GM20000 (cell line): ENCODE measurements around the gene MUC4.
"Not testable (repeated sequence)": the region's sequence is repeated elsewhere in the genome, so short reads cannot be mapped to it uniquely, and the experiment has no call there.

Source experiments
- DNase-seq: peaks from one replicate; pipeline ENCODE4 v3.0.0; 2012; ENCODE audit warnings: low spot score
- CTCF ChIP-seq: IDR thresholded peaks from 2 replicates; pipeline ENCODE4 v1.5.1; 2012; ENCODE audit warnings: mild to moderate bottlenecking, control low read depth; ENCODE audit errors: extremely low read depth, missing control alignments

The MUC4 gene

GRCh38 chr3:195748661-195749060 is 63.1 kb downstream of the MUC4 start:
- TF ChIP-seq CTCF, result no peak

GRCh38 chr3:195746751-195747150 is 65.0 kb downstream of the MUC4 start:
- no peak for DNase-seq
- no peak for TF ChIP-seq CTCF

More at GRCh38 chr3:195748661-195749060, 63.1 kb downstream of the MUC4 start:
- DNase-seq, result no peak

- no peak for DNase-seq
- no peak for TF ChIP-seq CTCF
These were observed 65.4 kb downstream of the MUC4 start for GRCh38 chr3:195746346-195746745.

- DNase-seq, result no peak
- no peak for TF ChIP-seq CTCF
These were observed 67.3 kb downstream of the MUC4 start for GRCh38 chr3:195744437-195744836.

GRCh38 chr3:195739561-195740111 is 72.1 kb downstream of the MUC4 start:
- no peak for DNase-seq
- TF ChIP-seq CTCF, result no peak

GRCh38 chr3:195738274-195739044 is 73.3 kb downstream of the MUC4 start:
- TF ChIP-seq CTCF, result no peak
- DNase-seq, result no peak

GRCh38 chr3:195737782-195738181 is 73.9 kb downstream of the MUC4 start:
- not testable (repeated sequence) for DNase-seq
